Peyer's patch (tissue), 4 donors: ENCODE data around the gene BRCC3.

ENCODE experiments used
- CTCF ChIP-seq, 6 experiments: fragments of 450-650 bp in 4 of 6; fragments of 200-600 bp in 2 of 6; sonication (generic) in 1 of 6; IDR thresholded peaks; one replicate each; pipeline ENCODE4 v1.5.1; 2017 to 2019; ENCODE audit warnings: antibody characterized with exemption in 6 of 6, mild to moderate bottlenecking in 3 of 6, moderate library complexity in 1 of 6
- POLR2A ChIP-seq, 2 donors: fragments of 450-650 bp; IDR thresholded peaks; one replicate each; pipeline ENCODE4 v1.5.1; 2017; ENCODE audit warnings: antibody characterized with exemption in 2 of 2, mild to moderate bottlenecking in 2 of 2, moderate library complexity in 2 of 2

GRCh38 chrX:155055494-155055893, 15.8 kb upstream of the BRCC3 start:
- TF ChIP-seq POLR2A (IDR thresholded peaks at IDR 0.05): no peak
- TF ChIP-seq CTCF (IDR thresholded peaks at IDR 0.05): no peak
